ENCODE measurements around the gene PLAC8L1. TPM values are rescaled to one million over a fixed set of nuclear protein-coding genes. Genes with fewer than 3 reads are reported as not detected.
A peak's percentile ranks its signal among the peaks of the same experiment; 100 is the strongest.

The PLAC8L1 gene
- polyA plus RNA-seq, 4 donors: 0.33 to 0.38 TPM; not detected in 2

- Histone ChIP-seq H3K4me3 (ENCODE audit: low read depth in 1 of 3, low read length in 3 of 3) (no peak overlapping the region), H3K27me3 (ENCODE audit: control insufficient read depth in 3 of 3, insufficient read depth in 3 of 3, low read length in 3 of 3) (no peaks in the 10 kb centered on the region), H3K4me1 (ENCODE audit: control insufficient read depth in 3 of 3, insufficient read depth in 2 of 3, low read depth in 1 of 3, low read length in 2 of 3) (peaks cover 0 to 7% (median 0%) of the 10 kb centered on the region in 3 donors), H3K9me3 (ENCODE audit: control insufficient read depth in 2 of 2, insufficient read depth in 1 of 2, low read depth in 1 of 2, low read length in 1 of 2) (no peaks in the 10 kb centered on the region), H3K27ac (ENCODE audit: low read depth in 1 of 3, low read length in 2 of 3) (no peak overlapping the region), H3K36me3 (ENCODE audit: control insufficient read depth in 3 of 3, insufficient read depth in 2 of 3, low read depth in 1 of 3, low read length in 3 of 3) (peaks cover 2 to 33% (median 3%) of the 10 kb centered on the region in 3 donors)
- FAIRE-seq (no peak), DNase-seq (peak; percentile 80 to 81)
- WGBS, 3 donors: 59 to 73% (median 62%) methylated on average over 15 of the region's 15 CpGs
These were observed 56.2 kb downstream of the PLAC8L1 start for GRCh38 chr5:146048994-146049703.

- Histone ChIP-seq H3K27ac (ENCODE audit: low read depth in 1 of 3, low read length in 2 of 3) (peak overlapping the region in 1 of 3 donors; percentile 15), H3K4me1 (ENCODE audit: control insufficient read depth in 3 of 3, insufficient read depth in 2 of 3, low read depth in 1 of 3, low read length in 2 of 3) (peaks cover 0 to 12% (median 2%) of the 10 kb centered on the region in 3 donors), H3K36me3 (ENCODE audit: control insufficient read depth in 3 of 3, insufficient read depth in 2 of 3, low read depth in 1 of 3, low read length in 3 of 3) (peaks cover 0 to 23% (median 3%) of the 10 kb centered on the region in 3 donors), H3K4me3 (ENCODE audit: low read depth in 1 of 3, low read length in 3 of 3) (no peak overlapping the region), H3K9me3 (ENCODE audit: control insufficient read depth in 2 of 2, insufficient read depth in 1 of 2, low read depth in 1 of 2, low read length in 1 of 2) (no peaks in the 10 kb centered on the region), H3K27me3 (ENCODE audit: control insufficient read depth in 3 of 3, insufficient read depth in 3 of 3, low read length in 3 of 3) (no peaks in the 10 kb centered on the region)
- 32 to 58% (median 35%) methylated on average over 4 of the region's 4 CpGs for WGBS, 3 donors
- DNase-seq (peak in 1 of 2 donors; percentile 81), FAIRE-seq (no peak)
These were observed 58.0 kb downstream of the PLAC8L1 start for GRCh38 chr5:146047396-146047795.

- no peaks in the 10 kb centered on the region for H3K9me3 ChIP-seq (ENCODE audit: control insufficient read depth in 2 of 2, insufficient read depth in 1 of 2, low read depth in 1 of 2, low read length in 1 of 2)
- peaks cover 0 to 40% (median 5%) of the 10 kb centered on the region in 3 donors for H3K4me1 ChIP-seq (ENCODE audit: control insufficient read depth in 3 of 3, insufficient read depth in 2 of 3, low read depth in 1 of 3, low read length in 2 of 3)
- DNase-seq (no peak), FAIRE-seq (no peak)
- peaks cover 0 to 18% (median 0%) of the 10 kb centered on the region in 3 donors for H3K36me3 ChIP-seq (ENCODE audit: control insufficient read depth in 3 of 3, insufficient read depth in 2 of 3, low read depth in 1 of 3, low read length in 3 of 3)
- H3K27me3 ChIP-seq (ENCODE audit: control insufficient read depth in 3 of 3, insufficient read depth in 3 of 3, low read length in 3 of 3): no peaks in the 10 kb centered on the region
- H3K27ac ChIP-seq (ENCODE audit: low read depth in 1 of 3, low read length in 2 of 3): no peak overlapping the region
- WGBS, 3 donors: 90 to 93% (median 91%) methylated on average over 4 of the region's 4 CpGs
- no peak overlapping the region for H3K4me3 ChIP-seq (ENCODE audit: low read depth in 1 of 3, low read length in 3 of 3)
These were observed 61.7 kb downstream of the PLAC8L1 start for GRCh38 chr5:146043722-146044121.

- DNase-seq (peak in 1 of 2 donors; percentile 45), FAIRE-seq (no peak)
- Histone ChIP-seq H3K4me3 (ENCODE audit: low read depth in 1 of 3, low read length in 3 of 3) (no peak overlapping the region), H3K27me3 (ENCODE audit: control insufficient read depth in 3 of 3, insufficient read depth in 3 of 3, low read length in 3 of 3) (no peaks in the 10 kb centered on the region), H3K36me3 (ENCODE audit: control insufficient read depth in 3 of 3, insufficient read depth in 2 of 3, low read depth in 1 of 3, low read length in 3 of 3) (peaks cover 0 to 12% (median 0%) of the 10 kb centered on the region in 3 donors), H3K9me3 (ENCODE audit: control insufficient read depth in 2 of 2, insufficient read depth in 1 of 2, low read depth in 1 of 2, low read length in 1 of 2) (no peaks in the 10 kb centered on the region), H3K27ac (ENCODE audit: low read depth in 1 of 3, low read length in 2 of 3) (peak overlapping the region in 2 of 3 donors; percentile 21 to 76), H3K4me1 (ENCODE audit: control insufficient read depth in 3 of 3, insufficient read depth in 2 of 3, low read depth in 1 of 3, low read length in 2 of 3) (peaks cover 0 to 40% (median 5%) of the 10 kb centered on the region in 3 donors)
- WGBS, 3 donors: 34 to 61% (median 51%) methylated on average over 5 of the region's 5 CpGs
These were observed 62.6 kb downstream of the PLAC8L1 start for GRCh38 chr5:146042628-146043279.

- Histone ChIP-seq H3K9me3 (ENCODE audit: control insufficient read depth in 2 of 2, insufficient read depth in 1 of 2, low read depth in 1 of 2, low read length in 1 of 2) (no peaks in the 10 kb centered on the region), H3K4me1 (ENCODE audit: control insufficient read depth in 3 of 3, insufficient read depth in 2 of 3, low read depth in 1 of 3, low read length in 2 of 3) (peaks cover 0 to 34% (median 5%) of the 10 kb centered on the region in 3 donors), H3K4me3 (ENCODE audit: low read depth in 1 of 3, low read length in 3 of 3) (no peak overlapping the region), H3K27me3 (ENCODE audit: control insufficient read depth in 3 of 3, insufficient read depth in 3 of 3, low read length in 3 of 3) (no peaks in the 10 kb centered on the region), H3K36me3 (ENCODE audit: control insufficient read depth in 3 of 3, insufficient read depth in 2 of 3, low read depth in 1 of 3, low read length in 3 of 3) (peaks cover 0 to 14% (median 0%) of the 10 kb centered on the region in 3 donors), H3K27ac (ENCODE audit: low read depth in 1 of 3, low read length in 2 of 3) (peak overlapping the region in 1 of 3 donors; percentile 57)
- FAIRE-seq (no peak), DNase-seq (no peak)
- WGBS, 3 donors: 87 to 89% (median 88%) methylated on average over 10 of the region's 10 CpGs
These were observed 64.1 kb downstream of the PLAC8L1 start for GRCh38 chr5:146041180-146041789.

GRCh38 chr5:146040527-146040926 is 64.8 kb downstream of the PLAC8L1 start:
- peaks cover 0 to 14% (median 0%) of the 10 kb centered on the region in 3 donors for H3K36me3 ChIP-seq (ENCODE audit: control insufficient read depth in 3 of 3, insufficient read depth in 2 of 3, low read depth in 1 of 3, low read length in 3 of 3)
- peak overlapping the region in 2 of 3 donors; percentile 12 to 57 for H3K27ac ChIP-seq (ENCODE audit: low read depth in 1 of 3, low read length in 2 of 3)
- no peak for FAIRE-seq
- no peak overlapping the region for H3K4me3 ChIP-seq (ENCODE audit: low read depth in 1 of 3, low read length in 3 of 3)
- 29 to 49% (median 44%) methylated on average over 3 of the region's 3 CpGs for WGBS, 3 donors
- no peaks in the 10 kb centered on the region for H3K27me3 ChIP-seq (ENCODE audit: control insufficient read depth in 3 of 3, insufficient read depth in 3 of 3, low read length in 3 of 3)
- peaks cover 0 to 34% (median 5%) of the 10 kb centered on the region in 3 donors for H3K4me1 ChIP-seq (ENCODE audit: control insufficient read depth in 3 of 3, insufficient read depth in 2 of 3, low read depth in 1 of 3, low read length in 2 of 3)
- DNase-seq: peak in 1 of 2 donors; percentile 38
- no peaks in the 10 kb centered on the region for H3K9me3 ChIP-seq (ENCODE audit: control insufficient read depth in 2 of 2, insufficient read depth in 1 of 2, low read depth in 1 of 2, low read length in 1 of 2)

- Histone ChIP-seq H3K27ac (ENCODE audit: low read depth in 1 of 3, low read length in 2 of 3) (peak overlapping the region in 1 of 3 donors; percentile 57), H3K27me3 (ENCODE audit: control insufficient read depth in 3 of 3, insufficient read depth in 3 of 3, low read length in 3 of 3) (no peaks in the 10 kb centered on the region), H3K36me3 (ENCODE audit: control insufficient read depth in 3 of 3, insufficient read depth in 2 of 3, low read depth in 1 of 3, low read length in 3 of 3) (peaks cover 0 to 19% (median 0%) of the 10 kb centered on the region in 3 donors), H3K4me1 (ENCODE audit: control insufficient read depth in 3 of 3, insufficient read depth in 2 of 3, low read depth in 1 of 3, low read length in 2 of 3) (peaks cover 0 to 34% (median 5%) of the 10 kb centered on the region in 3 donors), H3K9me3 (ENCODE audit: control insufficient read depth in 2 of 2, insufficient read depth in 1 of 2, low read depth in 1 of 2, low read length in 1 of 2) (no peaks in the 10 kb centered on the region), H3K4me3 (ENCODE audit: low read depth in 1 of 3, low read length in 3 of 3) (no peak overlapping the region)
- WGBS, 3 donors: 38 to 65% (median 60%) methylated on average over 3 of the region's 3 CpGs
- FAIRE-seq (no peak), DNase-seq (peak; percentile 40 to 86)
These were observed 66.0 kb downstream of the PLAC8L1 start for GRCh38 chr5:146039420-146039819.

GRCh38 chr5:146034605-146035004 is 70.8 kb downstream of the PLAC8L1 start:
- Histone ChIP-seq H3K4me3 (ENCODE audit: low read depth in 1 of 3, low read length in 3 of 3) (no peak overlapping the region), H3K36me3 (ENCODE audit: control insufficient read depth in 3 of 3, insufficient read depth in 2 of 3, low read depth in 1 of 3, low read length in 3 of 3) (peaks cover 0 to 34% (median 2%) of the 10 kb centered on the region in 3 donors), H3K9me3 (ENCODE audit: control insufficient read depth in 2 of 2, insufficient read depth in 1 of 2, low read depth in 1 of 2, low read length in 1 of 2) (no peaks in the 10 kb centered on the region), H3K27ac (ENCODE audit: low read depth in 1 of 3, low read length in 2 of 3) (no peak overlapping the region), H3K4me1 (ENCODE audit: control insufficient read depth in 3 of 3, insufficient read depth in 2 of 3, low read depth in 1 of 3, low read length in 2 of 3) (peaks cover 0 to 12% (median 0%) of the 10 kb centered on the region in 3 donors), H3K27me3 (ENCODE audit: control insufficient read depth in 3 of 3, insufficient read depth in 3 of 3, low read length in 3 of 3) (no peaks in the 10 kb centered on the region)
- 69 to 93% (median 91%) methylated on average over 4 of the region's 4 CpGs for WGBS, 3 donors
- FAIRE-seq: no peak
- no peak for DNase-seq
